Measurements from ENCODE around the gene DCXR. TPM values are rescaled to one million over a fixed set of nuclear protein-coding genes. Genes with fewer than 3 reads are reported as not detected.

The DCXR gene
- total and polyA plus RNA-seq, 2 of the 13 experiments (the other 11 are each of a cell fraction or from before 2014, with no cell fraction given) = 287 to 311 TPM

- TF ChIP-seq, protein P1, sequence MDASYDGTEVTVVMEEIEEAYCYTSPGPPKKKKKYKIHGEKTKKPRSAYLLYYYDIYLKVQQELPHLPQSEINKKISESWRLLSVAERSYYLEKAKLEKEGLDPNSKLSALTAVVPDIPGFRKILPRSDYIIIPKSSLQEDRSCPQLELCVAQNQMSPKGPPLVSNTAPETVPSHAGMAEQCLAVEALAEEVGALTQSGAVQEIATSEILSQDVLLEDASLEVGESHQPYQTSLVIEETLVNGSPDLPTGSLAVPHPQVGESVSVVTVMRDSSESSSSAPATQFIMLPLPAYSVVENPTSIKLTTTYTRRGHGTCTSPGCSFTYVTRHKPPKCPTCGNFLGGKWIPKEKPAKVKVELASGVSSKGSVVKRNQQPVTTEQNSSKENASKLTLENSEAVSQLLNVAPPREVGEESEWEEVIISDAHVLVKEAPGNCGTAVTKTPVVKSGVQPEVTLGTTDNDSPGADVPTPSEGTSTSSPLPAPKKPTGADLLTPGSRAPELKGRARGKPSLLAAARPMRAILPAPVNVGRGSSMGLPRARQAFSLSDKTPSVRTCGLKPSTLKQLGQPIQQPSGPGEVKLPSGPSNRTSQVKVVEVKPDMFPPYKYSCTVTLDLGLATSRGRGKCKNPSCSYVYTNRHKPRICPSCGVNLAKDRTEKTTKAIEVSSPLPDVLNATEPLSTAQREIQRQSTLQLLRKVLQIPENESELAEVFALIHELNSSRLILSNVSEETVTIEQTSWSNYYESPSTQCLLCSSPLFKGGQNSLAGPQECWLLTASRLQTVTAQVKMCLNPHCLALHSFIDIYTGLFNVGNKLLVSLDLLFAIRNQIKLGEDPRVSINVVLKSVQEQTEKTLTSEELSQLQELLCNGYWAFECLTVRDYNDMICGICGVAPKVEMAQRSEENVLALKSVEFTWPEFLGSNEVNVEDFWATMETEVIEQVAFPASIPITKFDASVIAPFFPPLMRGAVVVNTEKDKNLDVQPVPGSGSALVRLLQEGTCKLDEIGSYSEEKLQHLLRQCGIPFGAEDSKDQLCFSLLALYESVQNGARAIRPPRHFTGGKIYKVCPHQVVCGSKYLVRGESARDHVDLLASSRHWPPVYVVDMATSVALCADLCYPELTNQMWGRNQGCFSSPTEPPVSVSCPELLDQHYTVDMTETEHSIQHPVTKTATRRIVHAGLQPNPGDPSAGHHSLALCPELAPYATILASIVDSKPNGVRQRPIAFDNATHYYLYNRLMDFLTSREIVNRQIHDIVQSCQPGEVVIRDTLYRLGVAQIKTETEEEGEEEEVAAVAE (CRISPR knock-in tag; IDR thresholded peaks at IDR 0.05; ENCODE audit: borderline replicate concordance) = 0 out of 2 replicates have a peak, but pooled peaks have one; percentile 30
- TF ChIP-seq MXD1 (CRISPR knock-in tag; IDR thresholded peaks at IDR 0.05) (0 out of 2 replicates have a peak, but pooled peaks have one; percentile 11), NFE2 (CRISPR knock-in tag; IDR thresholded peaks at IDR 0.05) (no peak), NR1H2 (CRISPR knock-in tag; IDR thresholded peaks at IDR 0.05; ENCODE audit: borderline replicate concordance, low read depth) (peak; percentile 75; the same call in 1 of the 2 replicates), ZNF552 (CRISPR knock-in tag; IDR thresholded peaks at IDR 0.05; ENCODE audit: borderline replicate concordance) (no peak), MEF2D (CRISPR knock-in tag; IDR thresholded peaks at IDR 0.05) (no peak), NFKBIZ (CRISPR knock-in tag; IDR thresholded peaks at IDR 0.05) (peak; percentile 54; the same call in 1 of the 2 replicates), ZKSCAN1 (IDR thresholded peaks at IDR 0.05; ENCODE audit: low read length) (no peak), TCF7 (IDR thresholded peaks at IDR 0.05; ENCODE audit: low read depth) (peak; percentile 96), HOXA7 (CRISPR knock-in tag; IDR thresholded peaks at IDR 0.05) (no peak), CBFB (CRISPR knock-in tag; IDR thresholded peaks at IDR 0.05) (peak; percentile 24; the same call in 1 of the 2 replicates), ZNF446 (CRISPR knock-in tag; IDR thresholded peaks at IDR 0.05) (no peak), ZNF780A (CRISPR knock-in tag; IDR thresholded peaks at IDR 0.05) (0 out of 2 replicates have a peak, but pooled peaks have one; percentile 41), NPAS2 (CRISPR knock-in tag; IDR thresholded peaks at IDR 0.05; ENCODE audit: borderline replicate concordance) (no peak), KDM1A (CRISPR knock-in tag; IDR thresholded peaks at IDR 0.05) (no peak), ZBTB3 (CRISPR knock-in tag; IDR thresholded peaks at IDR 0.05; ENCODE audit: borderline replicate concordance, low read depth) (no peak), E2F2 (CRISPR knock-in tag; IDR thresholded peaks at IDR 0.05; ENCODE audit: borderline replicate concordance) (peak; percentile 46; the same call in 1 of the 2 replicates), ZNF17 (CRISPR knock-in tag; IDR thresholded peaks at IDR 0.05) (no peak), ZFP62 (CRISPR knock-in tag; IDR thresholded peaks at IDR 0.05) (no peak), TEAD3 (CRISPR knock-in tag; optimal IDR thresholded peaks at IDR 0.05; ENCODE audit: borderline replicate concordance) (peak; percentile 77), DMTF1 (CRISPR knock-in tag; IDR thresholded peaks at IDR 0.05) (no peak), NR2F6 (IDR thresholded peaks at IDR 0.05) (peak; percentile 83), NR2F6 (CRISPR knock-in tag; IDR thresholded peaks at IDR 0.05) (peak; percentile 49)
Measured at GRCh38 chr17:81994593-81995462, 42.7 kb downstream of the DCXR start (continued).
